Ovary (tissue), 9 donors: ENCODE results near the gene KRT35. TPM values are rescaled to one million over a fixed set of nuclear protein-coding genes. Genes with fewer than 3 reads are reported as not detected.

Experiments
- DNase-seq, 5 donors: peaks; one replicate each; pipeline ENCODE4 v3.0.0-alpha.2; 2019 to 2020
- H3K27ac ChIP-seq, 2 donors: fragments of 200-600 bp; one replicate each; pipeline versions ENCODE4 v1.5.1 to v1.8.0; 2019 to 2022
- H3K27me3 ChIP-seq: fragments of 200-600 bp; one replicate; pipeline ENCODE4 v1.8.0; 2022
- H3K36me3 ChIP-seq: fragments of 200-600 bp; sonication (generic); one replicate; pipeline ENCODE4 v1.5.1; 2019
- H3K4me1 ChIP-seq: one replicate; pipeline ENCODE4 v1.8.1; 2013; ENCODE audit warnings: mild to moderate bottlenecking, moderate library complexity; ENCODE audit not compliant: insufficient read depth
- H3K4me3 ChIP-seq: fragments of 200-600 bp; sonication (generic); one replicate; pipeline ENCODE4 v1.5.1; 2017
- H3K9me3 ChIP-seq, 2 donors: fragments of 200-600 bp in 1 of 2; sonication (generic) in 1 of 2; one replicate each; pipeline versions ENCODE4 v1.5.1 to v1.8.1; 2013 to 2019; ENCODE audit warnings: mild to moderate bottlenecking in 1 of 2, moderate library complexity in 1 of 2
- CTCF ChIP-seq, 3 donors: fragments of 450-650 bp in 2 of 3; fragments of 200-600 bp in 1 of 3; IDR thresholded peaks; one replicate each; pipeline versions ENCODE4 v1.5.1 to v1.8.0; 2016 to 2022; ENCODE audit warnings: antibody characterized with exemption in 3 of 3, mild to moderate bottlenecking in 1 of 3
- EP300 ChIP-seq: sonication (generic); formaldehyde crosslinking; IDR thresholded peaks from one replicate; pipeline ENCODE4 v1.6.1; 2017; ENCODE audit warnings: antibody characterized with exemption
- POLR2A ChIP-seq: fragments of 450-650 bp; IDR thresholded peaks from one replicate; pipeline ENCODE4 v1.6.1; 2017; ENCODE audit warnings: antibody characterized with exemption, mild to moderate bottlenecking, moderate library complexity
- WGBS, 3 donors: extraction: QIAGEN DNeasy Blood & Tissue Kit in 1 of 3; methylation state at CpG; one replicate each; pipeline versions ENCODE4 v1.1.5 to v1.1.7; 2013 to 2017; 5-methylcytosine and 5-hydroxymethylcytosine counted together
- intact Hi-C, 4 donors: fragments of 100-400 bp; cut with DNase I; formaldehyde crosslinking; loops; one replicate each; pipeline versions ENCODE4 v1.11.0 to v1.15.1; 2022 to 2023
- polyA plus RNA-seq, 2 donors: library from polyadenylated mRNA; stranded (reverse); fragments of 200-250 nt in 1 of 2; fragments of 350-450 nt in 1 of 2; fragmentation: Illumina TruSeq in 1 of 2; extraction: RNeasy Lipid Tissue Mini Kit (QIAGEN cat#74804) in 1 of 2; gene quantifications; one replicate each; pipeline ENCODE4 v1.2.3, GENCODE V29; 2013 to 2014
- total RNA-seq, 7 donors: library from RNA; depleted of rRNA in 2 of 7; stranded (reverse); fragments of >200 nt in 2 of 7; fragmentation: NEBNext Ultra II Directional in 3 of 7; extraction: Animal tissue kit (Norgen Biotek cat#: 25700) in 3 of 7; gene quantifications; one replicate each; pipeline versions ENCODE4 v1.1.0 to v1.2.4, GENCODE V29; 2016 to 2023
- donor health status: DM: no; HTN: no; CAD: no; lungs with moderate emphysema.
- donor health status: DM: no; HTN: no; CAD: no.
- donor health status: Bipolar disorder and iron deficiency.
- donor health status: DM: yes; HTN: yes; CAD: no.
- donor health status: DM: no; HTN: no; CAD: no.
- donor health status: DM: yes; HTN: yes; CAD: no.

Gene KRT35
- total and polyA plus RNA-seq, 9 donors, result not detected

- 45 to 57% (median 55%) methylated on average over 10 to 11 of the region's 11 CpGs for WGBS, 3 donors
- Histone ChIP-seq H3K4me1 (peaks cover 7% of the 10 kb centered on the region), H3K36me3 (no peaks in the 10 kb centered on the region), H3K27ac (no peak overlapping the region), H3K27me3 (no peaks in the 10 kb centered on the region), H3K9me3 (no peaks in the 10 kb centered on the region), H3K4me3 (no peak overlapping the region)
- intact Hi-C loops, result loop anchor here in 2 of 4 donors (10.0 kb wide), 1 partner anchor 105 kb away; no protein-coding TSS in a partner anchor
- TF ChIP-seq CTCF (IDR thresholded peaks at IDR 0.05) (no peak), POLR2A (no peak), EP300 (no peak)
- DNase-seq, result no peak
These were observed 38.7 kb upstream of the KRT35 start for GRCh38 chr17:41519501-41520224.

DNA sequence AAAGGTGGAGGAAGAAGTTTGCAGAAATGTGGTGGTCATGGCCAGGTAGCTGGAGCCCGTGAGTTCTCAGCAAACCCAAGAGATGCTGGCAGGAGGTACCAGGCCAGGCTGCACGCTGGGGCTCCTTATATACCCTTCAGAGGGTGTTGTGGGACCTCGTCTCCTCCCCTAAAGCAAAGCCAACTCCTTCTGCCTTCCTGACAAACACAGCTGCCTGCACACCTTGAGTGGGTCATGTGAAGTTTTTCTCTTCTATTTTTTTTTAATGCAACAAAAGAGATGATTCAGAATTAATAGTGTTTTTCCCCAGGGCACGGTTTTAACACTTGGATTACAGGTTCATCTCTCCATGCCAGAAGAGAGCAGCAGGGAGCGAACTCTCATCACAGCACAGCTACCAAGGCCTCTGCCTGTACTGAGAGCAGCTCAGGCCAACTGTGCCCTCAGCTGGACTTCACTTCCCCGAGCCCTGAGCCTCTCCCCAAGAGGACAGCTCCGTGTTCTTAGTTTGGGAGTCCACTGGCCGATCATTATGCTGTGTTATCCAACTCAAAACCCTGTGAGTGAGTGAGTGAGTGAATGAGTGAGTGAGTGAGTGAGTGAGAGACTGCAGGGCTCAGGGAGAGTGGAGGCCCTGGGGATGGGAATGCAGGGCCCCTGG is 38.0 kb upstream of the KRT35 start, which contains the start of gene KRT15:
TSS of gene KRT15 (minus strand) at position 102 of the 661 bp plus-strand sequence. CDS start at position 39, 63 bp downstream.
- Histone ChIP-seq H3K9me3 (no peaks in the 10 kb centered on the region), H3K27me3 (no peaks in the 10 kb centered on the region), H3K4me1 (peaks cover 7% of the 10 kb centered on the region), H3K27ac (no peak within 1 kb of the TSS), H3K4me3 (no peak within 1 kb of the TSS), H3K36me3 (no peaks in the 10 kb centered on the region)
- WGBS, 3 donors, result 53 to 59% (median 58%) methylated on average over 8 of the region's 8 CpGs
- intact Hi-C loops, result no loop called here
- TF ChIP-seq POLR2A (no peak), EP300 (no peak), CTCF (IDR thresholded peaks at IDR 0.05) (no peak)
- no peak for DNase-seq

GRCh38 chr17:41518031-41518430 is 37.1 kb upstream of the KRT35 start:
- Histone ChIP-seq H3K4me1 (peaks cover 2% of the 10 kb centered on the region), H3K9me3 (no peaks in the 10 kb centered on the region), H3K27ac (no peak overlapping the region), H3K4me3 (no peak overlapping the region), H3K36me3 (no peaks in the 10 kb centered on the region), H3K27me3 (no peaks in the 10 kb centered on the region)
- no peak for TF ChIP-seq POLR2A
- no peak for TF ChIP-seq EP300
- TF ChIP-seq CTCF (IDR thresholded peaks at IDR 0.05), result no peak
- no peak for DNase-seq
- 88 to 98% (median 97%) methylated on average over 3 of the region's 3 CpGs for WGBS, 3 donors
- intact Hi-C loops, result no loop called here

DNA sequence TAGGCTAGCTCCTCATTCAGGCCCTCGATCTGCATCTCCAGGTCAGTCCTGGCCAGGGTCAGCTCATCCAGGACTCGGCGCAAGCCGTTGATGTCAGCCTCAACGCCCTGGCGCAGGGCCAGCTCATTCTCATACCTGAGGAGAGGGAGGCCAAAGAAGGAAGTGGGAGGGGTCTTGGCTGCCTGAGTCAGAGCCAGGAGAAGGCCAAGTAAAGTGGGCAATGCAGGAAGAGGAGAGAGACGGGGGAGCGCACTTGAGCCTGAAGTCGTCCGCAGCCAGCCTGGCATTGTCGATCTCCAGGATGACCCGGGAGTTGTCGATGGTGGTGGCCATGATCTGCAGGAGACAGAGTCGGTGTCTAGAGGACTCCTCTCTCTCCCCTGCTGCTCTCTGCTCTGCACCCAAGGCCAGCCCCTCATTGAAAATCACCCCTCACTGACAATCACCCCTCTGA is 35.9 kb upstream of the KRT35 start:
- Histone ChIP-seq H3K4me3 (no peak overlapping the region), H3K27me3 (no peaks in the 10 kb centered on the region), H3K9me3 (no peaks in the 10 kb centered on the region), H3K36me3 (no peaks in the 10 kb centered on the region), H3K4me1 (peaks cover 2% of the 10 kb centered on the region), H3K27ac (no peak overlapping the region)
- intact Hi-C loops, result no loop called here
- TF ChIP-seq POLR2A (no peak), CTCF (IDR thresholded peaks at IDR 0.05) (no peak), EP300 (no peak)
- 84 to 88% (median 86%) methylated on average over 14 of the region's 14 CpGs for WGBS, 3 donors
- no peak for DNase-seq
